ENCODE measurements around the gene UBR3.

The UBR3 gene

GRCh38 chr2:169977530-169977929, 150.3 kb downstream of the UBR3 start:
- DNase-seq (ENCODE audit: low read depth in 1 of 2, low spot score in 1 of 2), result peak in 1 of 2 experiments; percentile 8
- H3K4me3 ChIP-seq (replicated peaks; ENCODE audit: insufficient read depth, low read length), result no peak overlapping the region
- no peaks in the 10 kb centered on the region for H3K27me3 ChIP-seq (ENCODE audit: insufficient read depth, poor library complexity, severe bottlenecking)
- no peak overlapping the region for H3K27ac ChIP-seq (replicated peaks)
- TF ChIP-seq SPI1 (IDR thresholded peaks at IDR 0.05; ENCODE audit: borderline replicate concordance, low read depth) (no peak), GABPA (IDR thresholded peaks at IDR 0.05; ENCODE audit: low read depth) (no peak), POLR2AphosphoS5 (IDR thresholded peaks at IDR 0.05; ENCODE audit: low read depth) (no peak), REST (IDR thresholded peaks at IDR 0.05; ENCODE audit: insufficient replicate concordance, low read depth) (no peak), CTCF (IDR thresholded peaks at IDR 0.05; ENCODE audit: insufficient read depth, low read length) (no peak)

DNA sequence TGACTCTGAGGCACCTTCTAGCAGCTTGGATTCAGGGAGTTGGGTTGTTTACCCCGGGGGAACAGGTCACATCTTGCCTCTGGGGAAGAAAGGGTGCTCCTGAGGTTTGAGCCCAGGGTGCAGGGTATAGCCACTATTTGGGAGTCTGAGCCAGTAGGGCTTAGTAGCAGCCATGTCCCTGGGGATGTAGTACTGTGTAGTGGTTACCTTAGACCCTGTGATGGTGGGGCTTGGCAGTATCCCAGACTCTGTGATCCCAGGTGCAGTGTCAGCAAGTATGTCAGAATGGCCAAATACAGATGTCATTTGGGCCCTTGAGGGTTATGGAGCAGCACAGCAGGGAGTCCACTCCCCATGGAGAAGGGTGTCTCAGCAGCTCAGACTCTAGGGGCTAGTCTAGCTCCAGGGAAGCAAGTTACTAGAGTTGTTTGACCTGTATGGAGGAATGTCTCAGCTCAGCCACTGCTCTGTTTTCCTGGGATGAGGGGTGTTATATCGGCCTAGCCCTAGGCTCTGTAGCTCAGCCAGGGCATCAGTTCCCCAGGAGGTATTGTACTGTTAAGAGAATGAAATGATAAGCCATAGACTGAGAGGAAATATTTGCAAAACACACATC, 151.3 kb downstream of the UBR3 start:
- no peak overlapping the region for H3K27ac ChIP-seq (replicated peaks)
- TF ChIP-seq CTCF (IDR thresholded peaks at IDR 0.05; ENCODE audit: insufficient read depth, low read length) (no peak), REST (IDR thresholded peaks at IDR 0.05; ENCODE audit: insufficient replicate concordance, low read depth) (no peak), POLR2AphosphoS5 (IDR thresholded peaks at IDR 0.05; ENCODE audit: low read depth) (no peak), SPI1 (IDR thresholded peaks at IDR 0.05; ENCODE audit: borderline replicate concordance, low read depth) (no peak), GABPA (IDR thresholded peaks at IDR 0.05; ENCODE audit: low read depth) (no peak)
- no peak overlapping the region for H3K4me3 ChIP-seq (replicated peaks; ENCODE audit: insufficient read depth, low read length)
- DNase-seq (ENCODE audit: low read depth in 1 of 2, low spot score in 1 of 2), result no peak
- no peaks in the 10 kb centered on the region for H3K27me3 ChIP-seq (ENCODE audit: insufficient read depth, poor library complexity, severe bottlenecking)

GRCh38 chr2:169979025-169979424, 151.8 kb downstream of the UBR3 start:
- H3K27ac ChIP-seq (replicated peaks), result no peak overlapping the region
- DNase-seq (ENCODE audit: low read depth in 1 of 2, low spot score in 1 of 2), result no peak
- H3K27me3 ChIP-seq (ENCODE audit: insufficient read depth, poor library complexity, severe bottlenecking), result no peaks in the 10 kb centered on the region
- no peak overlapping the region for H3K4me3 ChIP-seq (replicated peaks; ENCODE audit: insufficient read depth, low read length)
- TF ChIP-seq GABPA (IDR thresholded peaks at IDR 0.05; ENCODE audit: low read depth) (no peak), CTCF (IDR thresholded peaks at IDR 0.05; ENCODE audit: insufficient read depth, low read length) (no peak), SPI1 (IDR thresholded peaks at IDR 0.05; ENCODE audit: borderline replicate concordance, low read depth) (no peak), REST (IDR thresholded peaks at IDR 0.05; ENCODE audit: insufficient replicate concordance, low read depth) (no peak), POLR2AphosphoS5 (IDR thresholded peaks at IDR 0.05; ENCODE audit: low read depth) (no peak)

Measured in HL-60 (cell line).